HG02798 (cell line): ENCODE results near the gene MPRIP.

Experiments used
- ATAC-seq: cut with Tn5 transposase; IDR thresholded peaks from one replicate; pipeline ENCODE4 v1.9.1; 2021; ENCODE audit warnings: mild to moderate bottlenecking; ENCODE audit not compliant: unreplicated experiment, poor library complexity

The MPRIP gene

DNA sequence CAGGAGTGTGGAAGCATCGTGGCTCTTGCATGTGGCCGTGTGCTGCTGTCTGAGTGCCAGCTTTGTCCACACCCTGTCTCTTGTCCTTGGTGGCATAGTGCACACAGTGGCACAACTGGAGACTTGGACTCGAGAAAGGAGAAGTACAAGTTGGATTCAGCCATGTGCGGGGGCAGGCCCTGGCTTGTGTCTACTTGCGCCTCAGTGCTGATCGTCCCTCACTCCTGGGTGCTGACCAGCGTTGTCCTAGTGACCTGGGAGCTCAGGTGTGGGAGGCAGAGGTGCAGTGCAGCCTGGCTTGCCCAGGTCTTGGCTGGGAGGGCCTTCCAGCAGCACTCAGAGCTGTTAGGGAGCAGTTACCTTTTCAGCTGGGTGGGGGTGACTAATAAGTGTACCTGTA is 20.6 kb downstream of the MPRIP start:
- ATAC-seq: no peak

DNA sequence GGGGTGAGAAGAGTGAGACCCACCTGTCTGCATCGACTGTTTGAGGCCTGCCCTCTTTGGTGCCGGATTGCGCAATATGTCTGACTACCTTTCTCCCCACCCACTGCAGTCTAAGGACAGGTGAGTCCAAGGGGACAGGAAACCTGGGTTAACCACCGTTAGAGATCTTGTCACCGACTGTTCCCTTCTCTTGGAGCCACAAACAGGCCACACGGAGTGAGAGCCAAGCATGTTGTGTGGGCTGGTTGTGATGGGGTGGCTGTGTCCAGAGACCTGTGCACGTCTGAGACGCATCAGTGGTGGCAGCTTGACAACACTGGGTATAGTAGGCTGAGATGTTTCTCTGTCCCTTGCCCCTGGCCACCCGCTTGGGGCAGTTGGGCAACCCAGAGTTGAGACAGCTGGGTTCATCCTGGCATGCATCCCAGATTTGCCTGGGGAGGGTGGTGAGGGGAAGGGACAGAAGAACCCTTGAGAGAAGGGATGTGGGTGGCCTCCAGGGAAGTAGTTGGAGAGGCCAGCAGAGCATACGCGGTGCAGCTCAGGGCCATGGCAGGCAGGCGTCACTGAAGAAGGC is 21.4 kb downstream of the MPRIP start:
- no peak for ATAC-seq

DNA sequence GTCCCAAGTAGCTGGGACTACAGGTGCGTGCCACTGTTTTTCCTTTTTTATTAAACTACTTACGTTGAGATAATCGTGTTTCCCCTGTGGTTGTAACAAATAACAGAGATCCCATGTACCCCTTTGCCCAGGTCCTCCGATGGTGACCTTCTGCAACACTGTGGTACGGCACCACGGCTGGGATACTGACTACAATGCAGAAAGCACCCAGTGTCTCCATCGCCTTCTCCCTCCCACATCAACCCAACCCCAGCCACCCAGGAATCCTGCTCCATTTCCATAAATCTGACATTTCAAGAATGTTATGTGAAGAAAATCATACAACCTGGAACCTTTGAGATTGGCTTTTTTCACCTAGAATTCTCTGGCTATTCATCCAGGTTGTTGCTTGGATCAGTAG is 22.1 kb downstream of the MPRIP start:
- ATAC-seq: no peak

DNA sequence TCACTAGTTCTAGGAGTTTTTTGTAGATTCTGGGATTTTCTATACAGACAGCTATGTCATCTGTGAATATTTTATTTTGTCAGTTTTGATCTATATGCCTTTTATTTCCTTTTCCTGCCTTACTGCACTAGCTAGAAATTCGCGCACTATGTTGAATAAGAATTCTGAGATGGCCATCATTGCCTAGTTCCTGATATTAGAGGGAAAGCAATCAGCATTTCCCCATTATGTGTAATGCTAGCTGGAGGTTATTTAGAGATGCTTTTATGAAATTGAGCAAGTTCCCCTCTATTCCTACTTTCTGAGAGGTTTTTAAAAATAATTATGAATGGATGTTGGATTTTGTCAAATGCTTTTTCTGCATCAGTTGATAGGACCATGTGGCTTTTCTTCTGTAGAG is 23.8 kb downstream of the MPRIP start:
- ATAC-seq: no peak

DNA sequence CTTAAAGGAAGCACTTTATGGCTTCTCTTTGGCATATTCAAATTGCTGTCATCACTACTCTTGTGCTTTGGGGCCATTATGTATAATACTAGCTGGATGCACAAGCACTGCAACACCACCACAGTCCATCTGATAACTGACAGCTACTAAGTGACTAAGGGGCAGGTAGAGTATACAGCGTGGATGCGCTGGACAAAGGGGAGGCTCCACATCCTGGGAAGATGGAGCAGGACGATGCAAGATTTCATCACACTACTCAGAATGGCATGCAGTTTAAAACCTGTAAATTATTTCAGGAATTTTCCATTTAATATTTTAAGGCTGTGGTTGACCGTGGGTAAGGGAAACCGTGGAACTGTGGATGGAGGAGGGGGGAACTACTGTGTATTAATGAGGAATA is 25.0 kb downstream of the MPRIP start:
- ATAC-seq: no peak

DNA sequence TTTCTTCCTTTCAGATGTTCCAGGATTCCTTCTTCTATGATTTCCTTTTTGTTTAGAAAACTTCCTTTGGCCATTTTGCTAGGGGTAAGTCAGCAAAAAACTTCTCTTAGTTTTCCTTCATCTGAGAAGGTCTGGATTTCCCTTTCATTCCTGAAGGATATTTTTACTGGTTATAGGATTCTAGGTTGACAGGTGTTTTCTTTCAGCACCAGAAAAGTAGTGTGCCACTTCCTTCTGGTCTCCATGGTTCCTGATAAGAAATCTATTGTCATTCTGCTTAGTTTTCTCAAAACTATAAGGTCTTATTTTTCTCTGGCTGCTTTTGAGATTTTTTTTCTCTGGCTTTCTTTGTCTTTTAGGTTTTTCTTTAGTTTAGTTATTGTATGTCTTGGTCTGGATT is 27.6 kb downstream of the MPRIP start:
- ATAC-seq: no peak

DNA sequence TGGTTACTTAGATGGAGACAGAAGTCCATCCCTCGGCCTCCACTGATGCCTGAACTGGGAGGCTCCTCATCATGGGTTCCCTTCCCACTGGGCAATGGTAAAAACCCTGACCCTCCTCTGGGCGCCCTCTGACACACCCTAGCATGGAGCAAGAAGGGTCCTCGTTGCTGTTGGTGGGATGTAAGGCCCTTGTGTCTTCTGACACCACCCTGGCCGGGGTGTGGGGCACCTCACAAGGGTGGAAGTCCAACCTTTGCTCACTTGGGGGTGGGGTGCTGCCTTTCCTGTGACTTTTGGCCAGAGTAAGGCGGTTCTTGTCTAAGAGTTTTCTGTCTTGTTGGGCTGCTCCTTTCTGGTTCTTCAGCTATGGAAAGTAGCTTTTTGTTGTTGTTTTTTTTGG is 28.7 kb downstream of the MPRIP start:
- ATAC-seq: no peak

DNA sequence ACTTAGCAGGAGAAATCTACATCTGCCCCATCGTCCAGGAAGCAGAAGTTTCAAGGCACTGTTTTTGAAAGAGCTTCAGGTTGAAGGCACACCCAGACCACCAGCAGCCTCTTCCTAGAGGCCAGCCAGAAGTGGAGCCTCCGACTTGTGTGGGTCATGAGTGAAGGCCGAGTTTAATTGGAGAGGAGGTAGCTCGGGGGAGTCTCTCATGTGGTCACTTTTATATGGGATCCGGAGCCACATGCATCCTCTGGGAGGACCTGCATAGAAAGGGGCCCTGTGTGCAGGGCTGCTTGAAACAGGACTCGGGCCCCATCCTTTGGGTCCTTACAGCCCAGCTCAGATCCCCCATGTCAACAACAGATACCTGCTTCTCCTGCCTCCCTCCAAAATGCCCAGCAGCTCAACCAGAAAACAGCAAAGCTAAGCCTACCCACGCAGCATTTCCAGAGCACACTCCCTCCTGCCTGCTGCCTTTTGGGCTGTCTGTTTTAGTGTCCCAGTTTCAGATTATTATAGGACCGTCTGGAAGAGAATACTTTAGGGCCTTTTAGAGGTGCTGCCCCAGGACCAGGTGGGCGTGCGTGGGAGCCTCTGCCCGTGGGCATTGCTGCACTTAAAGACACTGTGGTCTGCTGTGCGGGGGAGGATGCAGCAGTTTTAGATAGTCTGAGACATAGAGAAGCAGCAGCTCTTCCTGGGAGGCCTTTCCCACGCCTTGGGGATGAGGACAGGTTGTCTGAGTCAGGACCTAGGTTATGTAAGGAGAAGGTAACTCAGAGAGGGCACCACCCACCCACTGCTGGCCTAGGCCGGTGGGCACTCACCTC is 29.5 kb downstream of the MPRIP start:
- ATAC-seq: no peak

DNA sequence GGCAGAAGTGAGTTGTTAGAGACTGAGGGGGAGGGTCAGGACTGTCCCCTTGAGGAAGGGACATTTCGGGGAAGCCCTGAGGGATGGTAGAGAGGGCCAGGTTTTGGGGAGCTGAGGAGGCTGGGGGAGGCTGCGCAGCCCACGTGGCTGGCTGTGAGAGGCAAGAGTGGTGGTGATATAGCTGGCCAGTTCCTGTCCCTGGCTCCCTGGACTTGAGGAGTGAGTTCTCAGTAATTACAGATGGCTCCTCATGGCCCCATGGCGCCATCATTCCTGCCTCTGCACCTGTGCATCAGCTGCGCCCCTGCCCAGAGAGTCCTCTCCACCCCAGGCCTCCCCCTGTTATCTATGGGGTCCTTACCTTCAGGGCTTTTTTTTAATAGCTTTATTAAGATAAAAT is 30.3 kb downstream of the MPRIP start:
- ATAC-seq: no peak

DNA sequence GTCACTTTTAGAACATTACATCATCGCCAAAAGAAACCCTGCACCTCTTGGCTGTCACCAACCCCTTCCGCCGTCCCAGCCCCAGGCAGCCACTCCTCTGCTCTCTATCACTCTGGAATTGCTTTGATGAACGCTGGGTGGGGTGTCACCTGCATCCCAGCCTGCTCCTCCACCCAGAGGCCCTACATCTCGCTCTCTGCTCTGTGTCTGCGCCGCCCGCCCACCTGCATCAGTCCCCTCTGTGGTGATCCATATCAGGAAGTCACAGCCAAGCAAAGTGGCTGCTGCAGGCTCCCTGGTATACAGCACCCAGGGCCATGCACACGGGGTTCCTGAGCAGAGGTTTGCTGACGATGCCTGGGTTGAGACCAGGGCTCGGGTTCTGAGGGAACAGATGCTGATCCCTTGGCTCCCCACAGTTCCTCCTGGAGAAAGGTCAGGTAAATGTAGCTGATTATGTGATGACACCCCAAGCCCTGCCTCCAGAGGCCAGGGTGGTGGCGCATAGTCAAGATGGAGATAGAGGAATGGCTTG is 30.8 kb downstream of the MPRIP start:
- ATAC-seq: no peak

DNA sequence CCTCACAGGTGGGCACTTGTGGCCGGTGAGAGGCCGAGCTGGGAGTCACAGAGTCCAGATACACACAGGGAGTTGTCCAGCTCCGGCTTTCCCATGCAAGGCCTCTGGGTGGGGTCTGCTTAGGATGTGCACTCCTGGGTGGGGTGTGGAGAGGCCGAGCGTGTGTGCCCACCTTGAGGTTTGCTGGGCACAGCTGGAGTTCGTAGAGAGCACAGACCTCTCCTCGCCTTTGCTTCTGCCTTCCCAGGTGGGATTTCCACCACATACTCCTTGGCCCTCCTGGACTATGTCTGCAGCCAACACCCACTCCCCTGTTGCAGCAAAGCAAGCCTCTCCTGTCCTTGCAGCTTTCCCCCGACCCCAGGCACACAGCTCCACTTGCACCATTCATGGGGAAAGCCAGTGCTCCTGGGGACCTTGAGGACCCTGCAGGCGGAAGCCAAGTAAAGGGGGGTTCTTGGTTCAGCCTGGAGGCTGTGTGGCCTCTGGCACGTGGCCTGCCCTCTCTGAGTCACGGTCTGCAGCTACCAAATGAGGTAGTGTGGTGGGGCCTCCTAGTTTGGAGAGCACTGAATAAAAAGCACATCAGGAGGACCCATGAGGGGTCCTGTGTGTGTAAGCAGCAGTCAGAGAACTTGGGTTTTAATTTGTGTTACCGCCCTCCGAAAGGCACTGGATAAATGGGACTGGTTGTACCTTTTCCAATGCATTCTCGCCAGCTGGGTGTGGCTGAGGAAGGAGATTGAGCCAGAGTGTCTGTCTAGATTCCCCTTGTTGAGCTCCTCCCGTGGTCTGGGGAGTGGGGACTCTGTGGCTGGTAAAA is 31.5 kb downstream of the MPRIP start:
- no peak for ATAC-seq

DNA sequence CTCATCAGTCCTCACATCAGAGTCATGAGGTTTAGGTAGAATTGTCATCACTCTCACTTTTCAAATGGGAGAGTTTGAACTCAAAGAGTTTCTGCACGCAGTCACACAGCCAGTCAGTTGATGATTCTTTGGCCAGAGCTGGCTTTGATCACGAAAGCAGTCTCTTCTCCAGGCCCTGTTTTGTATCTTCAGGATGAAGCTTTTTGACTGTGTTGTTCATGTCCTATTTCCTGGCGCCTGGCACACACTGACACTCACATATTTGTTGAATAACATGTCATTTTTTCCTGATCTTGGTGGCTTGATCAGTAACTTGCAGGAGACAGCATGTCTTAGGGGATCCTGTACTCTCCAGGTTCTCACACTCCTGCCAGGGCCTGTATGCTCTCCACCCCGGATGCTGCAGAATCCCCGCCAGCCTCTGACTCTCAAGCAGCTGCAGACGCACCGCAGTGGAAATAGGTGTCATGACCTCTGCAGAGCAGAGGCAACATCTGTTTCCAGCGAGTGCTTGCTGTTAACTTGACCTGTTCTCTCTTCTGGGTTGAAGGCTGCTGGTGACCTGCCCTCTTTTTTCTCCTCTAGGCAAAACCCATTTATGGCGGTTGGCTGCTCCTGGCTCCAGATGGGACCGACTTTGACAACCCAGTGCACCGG is 33.0 kb downstream of the MPRIP start:
- ATAC-seq: no peak

DNA sequence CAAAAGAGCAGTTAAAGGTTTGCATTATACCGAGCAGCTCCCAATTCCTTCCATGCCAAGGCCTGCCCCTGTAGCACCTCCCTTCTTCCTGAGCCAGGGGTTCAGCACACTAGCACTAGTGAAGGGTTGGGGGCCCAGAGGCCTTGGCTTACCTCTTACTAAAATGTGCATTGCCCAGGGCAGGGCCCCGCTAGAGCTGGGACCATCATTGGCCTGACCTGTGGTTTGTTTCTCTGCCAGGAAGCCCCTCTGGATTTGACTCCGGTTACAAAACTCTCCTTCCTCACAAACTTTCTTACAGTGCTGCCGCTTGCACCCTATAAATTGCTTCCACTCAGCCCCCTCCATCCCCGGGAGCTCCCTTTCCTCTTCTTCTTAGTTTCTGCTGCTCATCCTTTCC is 33.8 kb downstream of the MPRIP start:
- no peak for ATAC-seq

DNA sequence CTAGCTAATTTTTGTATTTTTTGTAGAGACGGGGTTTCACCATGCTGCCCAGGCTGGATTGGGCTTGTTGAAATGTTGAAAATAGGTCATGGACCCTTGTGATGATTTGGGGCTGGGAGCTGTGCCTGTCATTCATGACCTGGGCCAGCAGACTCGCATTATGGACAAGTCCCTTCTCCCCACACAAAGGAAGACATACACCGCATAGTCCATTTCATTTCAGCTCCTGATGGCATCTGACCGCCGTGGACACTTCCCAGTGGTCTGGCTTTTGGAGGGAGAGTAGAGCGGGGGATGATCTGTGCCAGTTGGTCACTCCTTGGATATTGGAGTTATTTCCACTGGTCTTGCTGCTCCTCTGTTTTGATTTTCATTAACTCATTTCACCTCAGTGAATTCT is 34.8 kb downstream of the MPRIP start:
- no peak for ATAC-seq

DNA sequence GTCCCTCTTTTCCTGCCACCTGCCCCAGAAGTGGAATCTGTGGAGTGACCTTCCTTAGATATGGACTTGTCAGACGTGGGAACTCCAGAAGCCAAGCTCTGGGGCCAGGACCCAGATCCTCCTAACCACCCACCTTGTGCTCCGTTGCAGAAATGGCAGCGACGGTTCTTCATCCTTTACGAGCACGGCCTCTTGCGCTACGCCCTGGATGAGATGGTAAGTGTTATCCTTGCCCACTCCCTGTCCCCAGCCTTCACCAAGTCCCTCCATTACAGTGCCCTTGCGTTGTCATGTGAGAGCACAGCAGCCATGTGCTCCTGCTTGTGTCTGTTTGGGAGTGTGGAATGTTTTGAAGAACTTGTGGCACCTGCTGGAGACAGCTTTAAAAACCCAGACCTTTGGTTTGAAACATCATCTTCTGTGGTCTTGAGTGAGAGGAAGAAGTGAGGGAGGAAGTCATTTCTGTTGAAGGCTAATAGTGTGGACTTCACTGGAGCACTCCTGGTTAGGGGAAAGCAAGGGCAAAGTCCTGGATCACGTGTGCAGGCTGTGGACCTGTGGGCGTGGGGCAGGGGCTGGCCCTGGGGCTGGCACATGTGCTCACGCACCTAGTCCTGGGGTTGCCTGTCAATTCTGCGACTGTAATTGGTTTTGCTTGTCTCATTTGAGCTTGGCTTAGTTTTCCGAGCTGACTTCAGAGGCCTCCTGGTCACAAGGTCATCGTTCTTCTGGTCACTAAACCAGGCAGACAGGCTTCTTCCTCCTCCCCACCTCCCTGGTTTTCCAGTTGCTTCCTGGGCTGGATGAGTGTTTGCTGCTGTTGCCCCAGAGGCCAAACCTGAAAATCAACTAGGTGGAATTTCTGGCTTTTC is 35.8 kb downstream of the MPRIP start:
- no peak for ATAC-seq

DNA sequence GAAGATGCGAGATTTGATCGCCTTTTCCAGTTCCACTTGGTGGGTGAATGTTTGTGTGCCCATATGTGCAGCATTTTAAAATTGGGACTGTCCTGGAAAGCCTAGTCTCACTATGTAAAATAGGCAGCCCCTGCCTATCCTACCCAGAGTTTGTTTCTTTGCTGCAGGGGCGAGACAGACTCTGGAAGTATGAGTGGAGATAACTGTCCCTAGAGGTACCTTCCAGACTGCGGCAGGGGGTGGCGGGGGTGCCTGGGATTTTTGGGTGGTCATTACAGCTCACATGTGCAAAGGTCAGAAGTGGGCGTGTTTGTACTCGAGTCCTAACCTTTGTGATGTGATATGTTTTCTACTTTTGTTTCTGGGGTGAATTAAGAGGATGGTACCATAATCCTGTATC is 36.6 kb downstream of the MPRIP start:
- ATAC-seq: no peak

DNA sequence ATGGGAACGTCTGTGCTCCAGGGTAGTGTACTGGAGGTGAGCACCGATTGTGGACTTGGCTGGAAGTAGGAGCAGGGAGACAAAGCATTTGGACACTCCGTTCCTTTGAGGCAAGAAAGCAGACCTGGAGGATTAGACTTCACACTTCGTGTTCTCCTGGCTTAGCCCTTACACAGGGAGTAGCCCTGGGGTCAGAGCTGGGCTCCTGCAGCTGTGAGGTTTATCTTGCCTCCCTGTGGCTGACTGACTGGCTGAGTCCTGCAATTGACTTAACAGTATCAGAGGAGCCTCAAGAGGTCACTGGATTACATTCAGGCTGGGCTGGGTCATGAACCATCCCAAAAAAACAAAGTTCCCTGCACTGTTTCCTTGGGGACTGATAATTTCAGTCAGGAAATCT is 37.1 kb downstream of the MPRIP start:
- no peak for ATAC-seq

DNA sequence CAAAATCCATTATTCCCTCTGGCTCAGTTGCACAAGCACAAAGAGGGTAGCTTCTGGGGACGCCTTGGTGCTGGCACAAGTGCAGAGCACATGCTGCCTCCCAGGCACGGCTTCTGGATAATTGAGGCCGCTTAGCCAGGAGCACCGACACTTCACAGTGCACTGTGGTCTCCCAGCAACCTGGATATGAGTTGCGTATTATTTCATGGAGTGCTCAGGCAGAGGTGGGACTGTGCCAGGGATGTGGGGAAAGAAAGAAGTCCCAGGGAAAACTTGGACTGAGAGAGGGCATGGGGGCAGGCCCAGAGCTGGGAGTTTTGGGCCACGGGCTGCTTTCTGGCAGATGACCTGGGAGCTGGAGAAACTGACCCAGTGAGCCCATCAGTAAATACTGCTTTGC is 37.5 kb downstream of the MPRIP start:
- no peak for ATAC-seq

DNA sequence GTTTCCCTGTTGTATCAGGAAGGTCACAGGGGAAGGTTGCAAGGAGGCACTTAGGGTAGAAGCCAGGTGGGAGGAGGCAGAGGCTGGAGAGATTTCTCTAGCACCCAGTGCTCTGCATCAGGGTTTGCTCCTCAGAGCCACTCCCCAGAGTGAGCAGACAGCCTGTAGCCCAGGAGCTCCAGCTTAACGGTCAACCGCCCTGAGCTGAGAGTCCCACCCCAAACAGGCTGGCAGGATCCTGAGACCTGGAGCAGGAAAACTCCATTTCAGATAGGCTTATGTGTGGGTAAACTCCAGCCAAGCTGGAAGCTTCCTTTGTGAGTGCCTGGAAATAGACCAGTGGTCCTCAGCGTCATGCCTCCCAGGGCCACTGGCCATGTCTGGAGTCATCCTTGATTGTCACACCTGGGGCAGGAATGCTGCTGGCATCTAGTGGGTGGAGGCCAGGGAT is 37.9 kb downstream of the MPRIP start:
- ATAC-seq: no peak

DNA sequence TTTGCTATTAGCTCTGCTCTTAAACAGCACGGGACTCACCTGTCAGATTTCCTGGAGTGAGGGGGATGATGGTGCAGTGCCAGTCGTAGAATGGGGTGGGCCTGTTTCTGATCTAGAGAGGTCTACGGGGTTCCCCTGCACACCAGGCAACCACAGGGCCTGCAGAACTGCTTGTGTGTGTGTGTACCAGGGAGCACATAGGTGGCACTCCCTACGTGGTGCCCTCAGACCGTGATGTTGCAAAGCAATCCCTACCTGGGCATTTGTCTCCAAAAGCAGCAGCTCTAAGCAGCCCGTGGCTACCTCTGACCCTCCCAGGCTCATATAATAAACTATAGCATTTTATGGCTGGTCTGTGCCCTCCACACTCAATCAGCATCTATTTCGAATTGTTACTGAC is 38.5 kb downstream of the MPRIP start:
- ATAC-seq: no peak
